ENCODE measurements around the gene SUDS3. TPM values are rescaled to one million over a fixed set of nuclear protein-coding genes. Genes with fewer than 3 reads are reported as not detected.
"Not testable (repeated sequence)": the region's sequence is repeated elsewhere in the genome, so short reads cannot be mapped to it uniquely, and the experiment has no call there.

SUDS3 gene
- total and polyA plus RNA-seq, 7 donors, result 15.6 to 80.3 (median 54.2) TPM

DNA sequence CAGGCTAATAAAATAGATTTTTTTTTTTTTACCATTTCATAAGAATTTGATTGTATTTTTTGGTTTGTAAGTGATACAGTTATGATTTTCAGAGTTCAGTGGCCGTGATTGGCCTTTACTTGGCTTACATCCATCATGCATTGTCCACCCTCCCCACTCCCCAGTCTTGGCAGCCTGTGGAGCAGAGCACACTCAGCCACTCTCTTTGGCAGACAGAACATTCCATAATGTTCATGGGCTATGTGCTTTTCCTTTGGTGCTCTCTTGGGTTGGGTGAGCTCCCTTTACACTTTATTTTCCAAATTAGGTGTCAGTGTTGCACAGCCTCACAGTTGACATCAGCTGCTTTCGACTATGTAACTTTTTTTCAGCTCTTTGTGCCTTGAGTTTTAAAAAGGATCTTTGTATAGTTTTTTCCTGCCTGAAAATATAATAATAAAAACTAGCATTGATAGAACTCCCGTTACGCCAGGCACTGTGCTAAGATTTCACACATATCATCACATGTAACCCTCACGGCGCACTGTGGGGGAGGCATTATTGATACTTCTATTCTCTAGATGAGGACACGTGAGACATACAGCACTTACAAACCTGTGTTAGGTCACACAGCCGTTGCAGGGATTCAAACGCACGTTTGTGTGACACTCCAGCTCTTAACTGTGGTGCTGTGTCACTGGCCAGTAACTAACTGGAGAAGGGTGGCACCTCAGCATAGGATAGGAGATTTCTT is 21.5 kb downstream of the SUDS3 start:
- peaks cover 0 to 37% (median 24%) of the 10 kb centered on the region in 4 donors for H3K4me1 ChIP-seq
- H3K9me3 ChIP-seq, result no peaks in the 10 kb centered on the region
- H3K4me3 ChIP-seq, result no peak overlapping the region
- WGBS, 2 donors, result 90 to 92% methylated on average over 10 of the region's 10 CpGs
- no peak for DNase-seq
- peaks cover 3 to 66% (median 12%) of the 10 kb centered on the region in 4 donors for H3K36me3 ChIP-seq
- H3K27ac ChIP-seq, result peak overlapping the region; percentile 43 to 70 (median 48)
- TF ChIP-seq POLR2AphosphoS5 (IDR thresholded peaks at IDR 0.05), result peak in 2 of 4 donors; percentile 8 to 11
- TF ChIP-seq EP300 (IDR thresholded peaks at IDR 0.05), result no peak
- no peak for TF ChIP-seq POLR2A (IDR thresholded peaks at IDR 0.05)
- no peaks in the 10 kb centered on the region for H3K27me3 ChIP-seq
- intact Hi-C loops (cut with DNase I), result no loop called here

DNA sequence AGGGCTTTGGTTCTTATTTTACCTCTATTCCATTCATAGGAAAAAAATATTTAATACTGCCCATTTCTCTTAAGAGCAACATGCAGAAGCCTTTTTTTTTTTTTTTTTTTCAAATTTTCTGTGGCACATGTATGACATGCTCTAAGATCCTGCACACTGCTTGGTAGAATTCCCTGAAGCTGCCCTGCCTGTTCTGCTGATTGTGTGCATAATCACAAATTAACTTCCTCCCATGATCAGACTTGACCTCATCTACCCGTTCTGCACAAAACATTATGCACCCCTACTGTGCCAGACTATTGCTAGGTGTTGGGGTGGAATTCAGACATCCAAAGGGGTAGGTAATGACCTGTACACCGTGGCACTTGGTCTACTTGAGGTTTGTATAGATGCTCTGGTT is 22.2 kb downstream of the SUDS3 start:
- intact Hi-C loops (cut with DNase I), result no loop called here
- peaks cover 6 to 66% (median 15%) of the 10 kb centered on the region in 4 donors for H3K36me3 ChIP-seq

GRCh38 chr12:118398940-118399339 is 22.6 kb downstream of the SUDS3 start:
- H3K4me3 ChIP-seq, result no peak overlapping the region
- no peaks in the 10 kb centered on the region for H3K9me3 ChIP-seq
- peaks cover 6 to 66% (median 18%) of the 10 kb centered on the region in 4 donors for H3K36me3 ChIP-seq
- DNase-seq, result no peak
- peaks cover 0 to 37% (median 24%) of the 10 kb centered on the region in 4 donors for H3K4me1 ChIP-seq
- intact Hi-C loops (cut with DNase I), result no loop called here
- H3K27me3 ChIP-seq, result no peaks in the 10 kb centered on the region
- H3K27ac ChIP-seq, result peak overlapping the region in 1 of 4 donors; percentile 70
- peak in 3 of 4 donors; percentile 16 to 49 (median 22) for TF ChIP-seq POLR2AphosphoS5 (IDR thresholded peaks at IDR 0.05)
- TF ChIP-seq POLR2A (IDR thresholded peaks at IDR 0.05), result no peak
- WGBS, 2 donors, result 90 to 91% methylated on average over 5 of the region's 5 CpGs

More for the DNA sequence above, 22.2 kb downstream of the SUDS3 start:
- H3K27ac ChIP-seq, result peak overlapping the region in 3 of 4 donors; percentile 44 to 70 (median 53)
- no peaks in the 10 kb centered on the region for H3K9me3 ChIP-seq
- no peaks in the 10 kb centered on the region for H3K27me3 ChIP-seq
- WGBS, 2 donors, result 89 to 90% methylated on average over 2 of the region's 2 CpGs
- no peak for TF ChIP-seq CTCF (IDR thresholded peaks at IDR 0.05)
- TF ChIP-seq POLR2AphosphoS5 (IDR thresholded peaks at IDR 0.05), result no peak
- no peak for TF ChIP-seq POLR2A (IDR thresholded peaks at IDR 0.05)
- no peak for TF ChIP-seq EP300 (IDR thresholded peaks at IDR 0.05)
- DNase-seq, result no peak
- no peak overlapping the region for H3K4me3 ChIP-seq
- peaks cover 0 to 37% (median 24%) of the 10 kb centered on the region in 4 donors for H3K4me1 ChIP-seq

DNA sequence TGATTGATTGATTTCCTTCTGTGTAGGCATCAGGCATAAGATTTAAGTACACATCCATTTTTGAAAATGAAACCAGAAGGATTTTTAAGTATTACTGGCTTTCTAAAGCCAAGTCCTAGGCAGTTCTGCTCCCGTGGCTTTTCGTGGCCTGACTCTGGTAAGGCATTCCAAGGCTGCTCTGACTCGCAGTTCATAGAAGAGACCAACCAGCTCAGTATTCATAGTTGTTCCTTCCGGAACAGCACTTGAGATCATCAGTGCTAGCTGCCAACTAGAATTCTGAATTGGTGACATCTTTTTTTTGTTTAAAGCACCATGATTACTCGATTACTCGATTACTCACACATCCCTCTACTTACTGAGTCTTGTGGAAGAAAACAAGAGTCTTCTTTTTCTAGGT is 25.9 kb downstream of the SUDS3 start:
- H3K4me3 ChIP-seq, result no peak overlapping the region
- H3K4me1 ChIP-seq, result peaks cover 0 to 41% (median 32%) of the 10 kb centered on the region in 4 donors
- H3K9me3 ChIP-seq, result no peaks in the 10 kb centered on the region
- WGBS, 2 donors, result 89 to 90% methylated on average over 6 of the region's 6 CpGs
- intact Hi-C loops (cut with DNase I), result loop anchor here (10.0 kb wide), 5 partner anchors 163 to 1143 kb away; partner anchors contain the start of gene HSPB8
- peaks cover 0 to 61% (median 17%) of the 10 kb centered on the region in 4 donors for H3K36me3 ChIP-seq
- peak overlapping the region in 1 of 4 donors; percentile 27 for H3K27ac ChIP-seq
- TF ChIP-seq POLR2AphosphoS5 (IDR thresholded peaks at IDR 0.05) (no peak), CTCF (IDR thresholded peaks at IDR 0.05) (no peak), EP300 (IDR thresholded peaks at IDR 0.05) (no peak), POLR2A (IDR thresholded peaks at IDR 0.05) (no peak)
- H3K27me3 ChIP-seq, result no peaks in the 10 kb centered on the region
- DNase-seq, result no peak

- WGBS, 2 donors, result 43 to 45% methylated on average over 4 of the region's 4 CpGs
- intact Hi-C loops (cut with DNase I), result loop anchor here (2.0 to 10.0 kb wide), 7 partner anchors 160 to 1140 kb away; partner anchors contain the start of gene HSPB8
- peak; percentile 62 to 73 (median 72) for TF ChIP-seq CTCF (IDR thresholded peaks at IDR 0.05)
- TF ChIP-seq POLR2A (IDR thresholded peaks at IDR 0.05), result no peak
- TF ChIP-seq EP300 (IDR thresholded peaks at IDR 0.05), result no peak
- no peak for TF ChIP-seq POLR2AphosphoS5 (IDR thresholded peaks at IDR 0.05)
- Histone ChIP-seq H3K9me3 (no peaks in the 10 kb centered on the region), H3K4me1 (peaks cover 0 to 29% (median 14%) of the 10 kb centered on the region in 4 donors), H3K27ac (peak overlapping the region; percentile 17 to 40 (median 27)), H3K4me3 (no peak overlapping the region), H3K27me3 (no peaks in the 10 kb centered on the region), H3K36me3 (peaks cover 0 to 72% (median 19%) of the 10 kb centered on the region in 4 donors)
- DNase-seq, result peak; percentile 74
Measured at GRCh38 chr12:118404876-118405521, 28.6 kb downstream of the SUDS3 start.

DNA sequence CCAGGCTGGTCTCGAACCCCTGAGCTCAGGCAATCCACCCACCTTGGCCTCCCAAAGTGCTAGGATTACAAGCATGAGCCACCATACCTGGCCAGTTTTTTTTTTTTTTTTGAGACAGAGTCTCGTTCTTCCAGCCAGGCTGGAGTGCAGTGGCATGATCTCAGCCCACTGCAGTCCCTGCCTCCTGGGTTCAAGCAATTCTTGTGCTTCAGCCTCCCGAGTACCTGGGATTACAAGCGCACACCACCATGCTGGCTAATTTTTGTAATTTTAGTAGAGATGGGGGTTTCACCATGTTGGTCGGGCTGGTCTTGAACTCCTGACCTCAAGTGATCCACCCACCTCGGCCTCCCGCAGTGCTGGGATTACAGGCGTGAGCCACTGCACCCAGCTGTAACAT is 31.9 kb downstream of the SUDS3 start:
- WGBS, 2 donors, result 86 to 92% methylated on average over 8 of the region's 8 CpGs
- H3K36me3 ChIP-seq, result peaks cover 0 to 71% (median 36%) of the 10 kb centered on the region in 4 donors
- not testable (repeated sequence) for H3K4me3 ChIP-seq, H3K27me3 ChIP-seq, H3K9me3 ChIP-seq, DNase-seq
- H3K27ac ChIP-seq, result peak overlapping the region in 3 of 4 donors; percentile 4 to 28 (median 12)
- peaks cover 0 to 25% (median 11%) of the 10 kb centered on the region in 4 donors for H3K4me1 ChIP-seq
- intact Hi-C loops (cut with DNase I), result loop anchor here (10.0 kb wide), 5 partner anchors 157 to 1137 kb away; partner anchors contain the start of gene HSPB8

Measured in sigmoid colon (tissue), 7 donors.